GM21526 (cell line): ENCODE data around the gene BTN2A1.
A peak's percentile ranks its signal among the peaks of the same experiment; 100 is the strongest.
"Not testable (repeated sequence)": the region's sequence is repeated elsewhere in the genome, so short reads cannot be mapped to it uniquely, and the experiment has no call there.

Experiments
- ATAC-seq: cut with Tn5 transposase; IDR thresholded peaks from one replicate; pipeline ENCODE4 v1.9.1; 2021; ENCODE audit warnings: moderate library complexity; ENCODE audit not compliant: unreplicated experiment, low FRiP score

Gene BTN2A1

DNA sequence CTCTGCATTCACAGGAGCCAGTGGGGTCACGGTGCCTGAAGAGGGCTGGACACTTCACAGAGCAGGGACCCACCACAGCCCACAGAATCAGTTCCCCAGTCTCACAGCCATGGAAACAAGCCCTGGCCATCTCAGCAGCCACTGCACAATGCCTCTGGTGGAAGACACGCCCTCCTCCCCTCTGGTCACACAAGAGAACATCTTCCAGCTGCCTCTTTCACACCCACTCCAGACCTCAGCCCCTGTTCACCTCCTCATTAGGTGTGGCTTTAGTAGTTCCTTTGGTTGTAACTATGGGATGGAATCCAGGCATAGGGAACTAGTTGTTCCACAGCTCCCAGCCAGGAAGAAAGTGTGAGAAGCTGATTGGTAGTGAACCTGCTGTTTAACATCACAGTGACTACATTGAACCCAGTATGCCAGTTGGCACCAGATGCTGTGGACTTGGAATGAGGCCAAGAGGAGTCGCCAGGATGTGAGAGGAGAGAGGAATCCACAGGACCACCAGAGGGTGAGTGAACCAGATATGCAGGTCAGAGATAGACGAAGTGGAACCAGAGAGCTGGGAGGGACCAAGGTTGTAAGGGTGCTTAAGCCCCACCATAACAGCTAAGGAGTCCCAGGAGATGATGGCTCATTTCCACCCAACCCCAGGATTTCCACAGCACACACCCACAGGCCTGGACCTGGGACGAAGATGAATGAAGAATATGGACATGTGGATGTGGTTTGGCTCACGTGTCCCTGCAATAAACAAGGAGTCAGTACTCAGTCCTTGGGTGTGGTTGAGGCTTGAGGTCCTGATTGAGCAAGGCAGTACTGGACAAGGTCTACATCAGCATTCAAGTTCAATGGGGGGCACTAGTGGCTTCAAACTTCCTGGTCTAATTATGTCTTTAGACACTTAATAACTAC, 26.2 kb upstream of the BTN2A1 start:
- no peak for ATAC-seq

DNA sequence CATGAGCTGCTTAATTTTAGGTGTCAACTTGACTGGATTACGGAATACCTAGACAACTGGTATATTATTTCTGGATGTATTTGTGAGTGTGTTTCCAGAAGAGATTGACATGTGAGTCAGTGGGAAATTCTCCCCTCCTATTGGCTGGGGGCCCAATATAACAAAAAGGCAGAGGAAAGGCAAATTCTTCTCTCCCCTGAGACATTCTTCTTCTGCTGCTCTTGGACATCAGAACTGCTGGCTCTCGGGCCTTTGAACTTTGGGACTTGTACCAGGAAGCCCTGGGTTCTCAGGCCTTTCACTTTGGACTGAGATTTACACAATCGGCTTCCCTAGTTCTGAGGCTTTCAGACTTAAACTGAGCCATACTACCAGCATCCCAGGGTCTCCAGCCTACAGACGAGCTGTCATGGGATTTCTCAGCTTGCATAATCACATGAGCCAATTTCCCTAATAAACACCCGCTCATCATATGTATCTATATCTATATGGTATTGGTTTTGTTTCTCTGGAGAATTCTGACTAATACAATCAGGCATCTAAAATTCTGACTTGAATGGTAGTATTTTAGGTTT, 25.0 kb upstream of the BTN2A1 start:
- ATAC-seq, result no peak

DNA sequence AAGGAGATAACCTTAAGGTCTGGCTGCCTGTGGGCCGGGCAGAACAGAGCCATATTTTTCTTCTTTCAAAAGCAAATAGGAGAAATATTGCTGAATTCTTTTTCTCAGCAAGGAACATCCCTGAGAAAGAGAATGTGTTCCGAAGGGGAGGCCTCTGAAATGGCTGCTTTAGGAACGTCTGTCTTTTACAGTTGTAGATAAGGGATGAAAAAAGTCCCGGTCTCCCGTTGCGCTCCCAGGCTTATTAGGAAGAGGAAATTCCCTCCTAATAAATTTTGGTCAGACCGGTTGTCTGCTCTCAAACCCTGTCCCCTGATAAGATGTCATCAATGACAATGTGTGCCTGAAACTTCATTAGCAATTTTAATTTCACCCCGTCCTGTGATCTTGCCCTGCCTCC, 24.1 kb upstream of the BTN2A1 start:
- ATAC-seq, result not testable (repeated sequence)

DNA sequence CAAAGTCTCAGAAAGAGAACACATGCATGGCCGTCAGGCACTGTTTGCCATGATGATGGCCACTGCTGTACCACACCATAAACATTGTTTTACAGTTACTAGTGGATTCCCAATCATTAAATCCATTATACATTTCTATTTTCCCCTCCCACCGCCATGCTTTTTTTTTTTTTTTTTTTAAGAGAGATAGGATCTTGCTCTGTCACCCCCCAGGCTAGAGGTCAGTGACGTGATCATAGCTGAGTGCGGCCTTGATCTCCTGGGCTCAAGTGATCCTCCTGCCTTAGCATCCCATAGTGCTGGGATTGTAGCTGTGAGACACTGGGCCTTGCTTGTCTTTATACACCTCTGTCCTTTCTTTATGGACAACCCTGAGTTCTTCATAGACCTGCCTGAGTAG, 21.7 kb upstream of the BTN2A1 start:
- ATAC-seq, result no peak

DNA sequence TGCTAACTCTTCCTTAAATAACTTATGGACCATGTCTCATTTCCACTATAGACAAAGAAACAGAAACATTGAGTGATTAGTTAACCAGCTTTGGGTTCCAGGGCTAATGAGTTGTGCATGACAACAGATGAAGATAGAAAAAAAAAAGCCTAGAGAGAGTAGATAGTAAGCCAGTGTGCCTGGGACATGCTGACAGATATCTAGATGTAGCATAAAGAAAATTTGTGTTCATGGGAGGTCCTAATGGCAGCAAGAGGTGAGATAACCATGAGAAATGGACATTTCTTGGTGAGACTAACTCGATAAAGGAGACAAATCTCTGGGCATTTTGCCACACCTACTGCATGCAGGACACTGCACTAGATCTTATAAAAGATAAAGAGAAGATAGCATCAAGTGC, 20.2 kb upstream of the BTN2A1 start:
- no peak for ATAC-seq

- no peak for ATAC-seq
Measured at GRCh38 chr6:26438000-26438399, 19.8 kb upstream of the BTN2A1 start.

- ATAC-seq, result no peak
Measured at GRCh38 chr6:26439151-26440125, 18.3 kb upstream of the BTN2A1 start.

DNA sequence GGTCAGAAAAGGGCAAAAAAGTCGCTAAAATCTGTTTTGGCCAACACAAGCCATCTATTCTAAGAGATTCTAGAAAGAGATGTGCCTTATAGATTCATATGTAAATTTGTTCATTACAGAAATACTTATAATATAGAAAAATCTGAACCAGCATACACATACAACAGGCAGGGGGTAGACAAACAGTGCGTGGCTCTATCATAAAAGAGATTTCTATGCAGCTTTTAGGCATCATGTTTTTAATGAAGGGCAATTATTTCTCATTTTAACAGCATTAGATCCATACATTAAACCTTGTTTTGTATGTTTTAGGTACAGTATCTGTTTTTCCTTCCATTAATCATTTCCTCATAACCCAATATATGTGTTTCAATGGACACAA, 16.8 kb upstream of the BTN2A1 start:
- no peak for ATAC-seq

- no peak for ATAC-seq
Measured at GRCh38 chr6:26441977-26442376, 15.8 kb upstream of the BTN2A1 start.

DNA sequence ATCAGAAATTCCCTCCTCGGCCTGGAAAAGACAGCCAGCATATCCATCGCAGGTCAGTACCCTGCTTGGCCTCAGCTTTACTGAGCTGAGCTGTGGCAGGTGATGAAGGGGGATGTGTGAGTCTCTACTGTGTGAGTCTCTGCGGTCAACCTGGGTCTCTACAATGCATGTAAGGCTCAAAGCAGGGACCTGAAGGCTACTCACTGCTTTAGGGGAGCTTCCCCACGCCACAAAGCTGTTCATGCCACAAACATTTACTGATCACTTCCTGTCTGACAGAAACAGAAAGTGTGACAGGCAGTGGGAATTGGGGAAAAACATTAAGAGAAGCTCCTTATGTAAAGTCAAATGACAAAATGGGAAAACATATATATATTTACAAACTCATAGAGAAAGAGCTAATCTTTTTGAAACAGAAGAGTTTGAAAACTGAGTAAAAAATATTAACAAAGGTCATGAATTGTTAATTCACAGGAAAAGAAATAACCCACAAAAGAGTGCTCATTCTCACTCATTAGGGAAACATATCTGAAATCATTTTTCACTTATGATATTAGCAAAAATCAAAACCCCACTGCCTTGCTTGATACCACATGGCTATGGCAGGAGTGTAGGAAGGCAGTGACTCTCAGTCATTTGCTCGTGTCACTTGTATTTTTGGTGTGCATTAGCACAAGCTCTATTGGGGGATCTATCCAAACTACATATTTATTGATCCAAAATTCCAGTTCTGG, 11.7 kb upstream of the BTN2A1 start:
- no peak for ATAC-seq

DNA sequence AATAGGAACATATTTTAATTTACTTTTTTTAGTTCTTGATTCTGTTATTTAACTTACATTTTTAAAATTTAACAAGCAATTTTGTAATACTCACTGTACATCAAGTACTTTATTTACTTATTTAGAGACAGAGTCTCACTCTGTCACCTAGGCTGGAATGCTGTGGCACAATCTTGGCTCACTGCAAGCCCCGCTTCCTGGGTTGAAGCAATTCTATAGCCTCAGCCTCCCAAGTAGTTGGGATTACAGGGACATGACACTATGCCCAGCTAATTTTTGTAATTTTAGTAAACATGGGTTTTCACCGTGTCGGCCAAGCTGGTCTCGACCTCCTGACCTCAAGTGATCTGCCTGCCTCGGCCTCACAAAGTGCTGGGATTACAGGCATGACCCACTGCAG, 10.5 kb upstream of the BTN2A1 start:
- no peak for ATAC-seq

DNA sequence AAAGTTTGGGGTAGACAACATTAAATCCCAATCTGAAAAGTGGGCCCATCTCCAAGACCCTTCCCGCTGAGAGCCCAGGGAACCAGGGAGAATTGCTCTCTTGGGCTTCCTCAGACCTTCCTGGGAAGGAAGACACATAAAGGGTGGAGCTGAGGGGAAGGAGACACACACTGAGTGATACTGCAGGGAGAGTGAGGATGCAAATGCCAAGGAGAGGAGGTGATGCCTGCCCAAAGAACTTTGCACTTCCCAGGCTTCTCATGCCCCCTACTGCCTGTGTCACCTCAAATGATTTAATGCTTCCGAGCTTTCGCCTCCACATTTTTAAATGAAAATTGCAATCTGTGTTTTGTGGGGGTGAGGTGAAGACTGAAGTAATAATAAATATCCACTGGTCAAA, 7.5 kb upstream of the BTN2A1 start:
- no peak for ATAC-seq

GRCh38 chr6:26452631-26453235, 5.0 kb upstream of the BTN2A1 start:
- ATAC-seq, result no peak

DNA sequence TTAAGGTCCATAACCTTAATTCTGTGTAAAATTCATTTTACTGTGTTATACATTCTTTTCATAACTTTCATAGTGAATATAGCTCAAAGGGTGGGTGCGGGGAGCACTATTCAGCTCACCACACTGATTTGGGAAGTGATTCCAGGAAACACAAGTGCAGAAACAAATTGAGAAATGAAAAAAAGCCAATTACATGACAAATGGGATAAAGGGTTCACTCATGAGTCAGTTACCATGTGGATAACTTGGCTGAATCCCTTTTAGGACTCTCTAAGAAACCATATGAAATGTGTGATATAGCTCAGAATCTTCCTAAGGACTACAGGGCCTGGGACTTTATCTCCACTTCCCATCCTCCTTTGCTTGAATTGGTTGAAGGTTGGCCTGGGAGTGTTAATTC, 3.1 kb upstream of the BTN2A1 start:
- no peak for ATAC-seq

DNA sequence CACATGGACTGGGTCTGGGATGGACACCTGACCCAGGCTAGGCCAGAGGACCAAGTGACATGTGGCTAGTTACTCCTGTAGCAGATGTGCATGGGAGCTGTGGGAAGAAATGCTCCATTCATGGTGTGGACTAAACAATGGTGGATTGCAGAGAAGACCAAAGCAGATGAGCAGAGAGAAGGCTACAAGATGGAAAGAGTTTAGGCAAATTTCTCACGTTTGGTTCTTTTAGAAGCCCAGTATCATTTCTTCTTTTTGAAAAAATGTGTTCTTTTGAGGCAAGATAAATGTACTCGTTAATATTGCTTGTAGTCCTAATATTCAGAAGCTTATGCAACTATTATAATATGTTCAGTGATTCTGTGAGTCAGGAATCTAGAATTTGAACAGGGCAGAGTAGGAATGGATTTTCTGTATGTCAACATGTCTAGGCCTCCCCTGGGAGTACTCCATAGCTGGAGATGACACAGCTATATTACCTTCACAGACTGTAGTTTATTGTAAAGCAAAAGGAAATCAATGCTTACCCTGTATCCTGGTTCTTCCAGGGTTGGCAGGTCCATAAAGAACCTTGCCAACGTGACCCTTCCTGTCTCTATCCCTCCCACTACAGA, 2.3 kb upstream of the BTN2A1 start:
- ATAC-seq, result no peak

DNA sequence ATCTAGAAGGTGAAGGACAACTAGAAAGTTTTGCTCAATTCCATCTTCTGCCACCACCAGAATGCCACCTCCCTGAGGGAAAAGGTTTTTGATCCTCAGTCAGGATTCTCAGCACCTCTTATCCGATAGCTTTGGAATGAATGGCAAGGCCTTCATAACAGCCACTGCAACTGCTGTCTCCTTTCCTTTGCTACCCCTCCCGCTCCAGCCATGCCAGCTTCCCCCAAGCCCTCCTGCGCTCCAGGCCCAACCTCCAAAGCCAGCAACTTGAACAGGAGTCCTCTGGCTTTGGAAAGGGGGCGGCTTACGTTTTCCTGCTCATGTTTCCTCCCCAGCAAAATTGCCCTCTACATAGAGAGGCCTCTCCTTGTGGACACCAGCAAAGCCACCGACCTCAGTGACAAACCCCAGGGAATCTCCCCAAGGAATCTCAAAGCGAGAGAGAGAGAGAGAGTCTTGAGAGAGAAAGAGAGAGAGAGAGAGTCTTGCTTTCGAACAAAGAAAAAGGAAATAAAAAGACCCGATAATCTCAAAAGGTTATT, 420 bp upstream of the BTN2A1 start:
- peak; percentile 20 for ATAC-seq

DNA sequence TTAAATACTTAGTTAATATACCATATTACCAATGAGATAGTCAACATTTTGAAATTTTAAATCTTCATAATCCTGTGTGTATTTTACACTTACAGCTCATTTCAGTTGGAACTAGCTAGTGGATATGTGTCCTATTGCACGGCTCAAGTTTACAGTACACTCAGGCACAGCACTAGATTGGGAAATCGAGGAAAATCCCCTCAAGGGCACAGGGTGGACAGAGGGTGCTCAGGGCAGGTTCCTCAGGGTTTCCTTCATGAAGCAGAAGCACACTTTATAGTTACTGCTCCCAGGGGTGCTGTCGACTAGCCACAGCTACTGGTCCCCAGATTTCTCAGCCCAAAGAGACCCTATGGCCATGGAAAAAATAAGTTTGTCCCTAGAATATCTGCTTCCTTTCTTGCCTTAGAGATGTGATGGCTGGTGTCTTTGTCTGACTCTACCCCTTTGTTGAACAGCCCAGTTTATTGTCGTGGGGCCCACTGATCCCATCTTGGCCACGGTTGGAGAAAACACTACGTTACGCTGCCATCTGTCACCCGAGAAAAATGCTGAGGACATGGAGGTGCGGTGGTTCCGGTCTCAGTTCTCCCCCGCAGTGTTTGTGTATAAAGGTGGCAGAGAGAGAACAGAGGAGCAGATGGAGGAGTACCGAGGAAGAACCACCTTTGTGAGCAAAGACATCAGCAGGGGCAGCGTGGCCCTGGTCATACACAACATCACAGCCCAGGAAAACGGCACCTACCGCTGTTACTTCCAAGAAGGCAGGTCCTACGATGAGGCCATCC, 1.5 kb downstream of the BTN2A1 start:
- no peak for ATAC-seq

DNA sequence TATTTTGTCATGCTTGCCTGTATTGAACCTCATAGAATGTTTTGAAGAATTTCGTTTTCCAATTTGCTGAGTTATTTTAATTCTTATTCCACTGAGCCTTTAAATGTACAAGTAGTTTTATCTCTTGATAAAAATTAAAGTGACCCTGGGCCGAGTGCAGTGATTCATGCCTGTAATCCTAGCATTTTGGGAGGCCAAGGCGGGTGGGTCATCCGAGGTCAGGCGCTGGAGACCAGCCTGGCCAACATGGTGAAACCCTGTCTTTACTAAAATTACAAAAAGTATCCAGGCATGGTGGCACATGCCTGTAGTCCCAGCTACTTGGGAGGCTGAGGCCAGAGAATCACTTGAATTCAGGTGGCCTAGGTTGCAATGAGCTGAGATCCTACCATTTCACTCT, 3.6 kb downstream of the BTN2A1 start:
- ATAC-seq, result not testable (repeated sequence)

DNA sequence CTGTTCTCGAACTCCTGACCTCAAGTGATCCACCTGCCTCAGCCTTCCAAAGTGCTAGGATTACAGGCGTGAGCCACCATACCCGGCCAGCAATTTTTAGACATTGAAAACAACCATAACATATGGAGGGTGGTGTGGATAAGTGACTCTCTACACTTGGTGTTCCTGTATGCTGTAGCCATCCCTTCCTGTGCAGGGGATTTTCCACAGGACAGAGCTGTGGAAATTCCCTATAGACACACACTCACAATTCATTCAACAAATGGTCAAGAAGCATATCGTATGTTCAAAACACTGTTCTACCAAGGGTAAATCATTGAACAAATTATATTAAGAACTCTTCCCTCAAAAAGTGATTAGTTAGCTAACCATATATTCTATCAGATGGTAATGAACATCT, 6.3 kb downstream of the BTN2A1 start:
- no peak for ATAC-seq
